Measurements from ENCODE around the gene HECW1. TPM values are rescaled to one million over a fixed set of nuclear protein-coding genes. Genes with fewer than 3 reads are reported as not detected.

The HECW1 gene
- total and polyA plus RNA-seq, 2 donors (not counting 1 experiment from before 2014, with no cell fraction given), result not detected

DNA sequence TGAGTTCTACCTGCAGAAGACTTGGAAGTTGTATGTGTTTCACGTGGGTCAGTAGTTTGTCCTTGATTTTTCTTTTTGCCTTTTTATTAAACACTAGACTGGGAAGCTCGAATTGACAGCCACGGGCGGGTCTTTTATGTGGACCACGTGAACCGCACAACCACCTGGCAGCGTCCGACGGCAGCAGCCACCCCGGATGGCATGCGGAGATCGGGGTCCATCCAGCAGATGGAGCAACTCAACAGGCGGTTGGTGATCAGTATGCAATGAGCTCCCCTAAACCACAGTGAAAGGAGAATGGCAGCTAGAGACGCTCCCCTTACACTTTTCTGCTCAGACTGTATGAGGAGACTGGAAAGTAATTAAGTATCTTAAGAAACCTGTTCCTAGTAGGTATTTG is 343.8 kb downstream of the HECW1 start:
- POLR2A ChIA-PET, result no interaction called here
- intact Hi-C loops (cut with micrococcal nuclease), result loop anchor here (10.0 kb wide), 1 partner anchor 269 kb away; the partner anchor contains the start of gene COA1

DNA sequence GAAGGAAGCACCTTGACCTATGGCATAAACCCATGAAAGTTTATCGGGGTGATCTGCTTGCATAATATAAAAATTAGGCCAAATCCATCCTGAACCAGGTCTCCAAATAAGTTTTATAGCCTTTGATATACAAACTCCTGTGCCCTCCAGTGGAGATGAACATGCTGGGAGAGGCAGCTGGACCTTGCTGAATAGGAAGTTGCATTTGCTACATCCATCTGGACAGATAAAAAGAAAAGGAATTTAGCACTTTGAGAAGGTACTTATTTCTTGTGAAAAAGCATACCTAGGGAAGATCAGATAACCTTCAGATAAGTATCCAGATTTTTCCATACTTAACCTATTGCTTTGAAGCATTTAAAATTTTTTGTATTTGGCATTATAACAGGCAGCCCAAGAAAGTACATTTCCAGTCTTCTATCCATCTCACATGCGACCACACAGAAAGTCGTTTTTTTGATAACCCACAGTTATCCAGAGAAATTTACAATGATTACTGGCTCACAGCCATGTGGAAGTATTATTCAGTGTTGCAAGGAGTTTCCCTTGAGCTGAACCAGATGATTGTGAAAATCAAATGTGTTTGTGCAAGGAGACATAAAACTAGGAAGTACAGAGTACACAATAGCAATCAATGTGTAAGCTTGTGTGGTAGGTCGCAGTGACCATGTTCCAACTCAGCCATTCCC is 346.0 kb downstream of the HECW1 start:
- no peak overlapping the region for H3K27ac ChIP-seq (ENCODE audit: low read length in 2 of 2)
- no peaks in the 10 kb centered on the region for H4K20me1 ChIP-seq (ENCODE audit: control insufficient read depth, insufficient read depth, low read length, poor library complexity, severe bottlenecking)
- no peak overlapping the region for H2AFZ ChIP-seq (ENCODE audit: insufficient read depth, low read depth, low read length, poor library complexity, severe bottlenecking)
- DNase-seq, result no peak
- no peaks in the 10 kb centered on the region for H3K79me2 ChIP-seq (ENCODE audit: control insufficient read depth, insufficient read depth, low read length)
- intact Hi-C loops (cut with micrococcal nuclease), result loop anchor here (10.0 kb wide), 1 partner anchor 266 kb away; the partner anchor contains the start of gene COA1
- ChIA-PET CTCF (interaction anchor here (1.2 kb wide), 1 partner anchor 242 kb away, joined by 4 read pairs; no protein-coding TSS in a partner anchor), POLR2A (no interaction called here)
- peaks cover 0 to 2% (median 0%) of the 10 kb centered on the region in 4 experiments for H3K27me3 ChIP-seq (replicated peaks in 1 of 4; ENCODE audit: control extremely low read depth in 1 of 4, control insufficient read depth in 3 of 4, insufficient read depth in 4 of 4, low read length in 3 of 4)
- H3K9ac ChIP-seq (ENCODE audit: low read length), result no peak overlapping the region
- H3K4me1 ChIP-seq (ENCODE audit: control insufficient read depth in 2 of 2, insufficient read depth in 2 of 2, low read length in 2 of 2), result no peaks in the 10 kb centered on the region
- H3K9me3 ChIP-seq (ENCODE audit: control extremely low read depth in 1 of 3, control insufficient read depth in 2 of 3, insufficient read depth in 1 of 3, low read length in 2 of 3), result no peaks in the 10 kb centered on the region
- H3K4me2 ChIP-seq (replicated peaks; ENCODE audit: low read depth, low read length, poor library complexity, severe bottlenecking), result no peak overlapping the region
- H3K36me3 ChIP-seq (replicated peaks in 1 of 2; ENCODE audit: control extremely low read depth in 1 of 2, control insufficient read depth in 1 of 2, extremely low read depth in 1 of 2, insufficient read depth in 2 of 2, low read length in 1 of 2), result no peaks in the 10 kb centered on the region
- no peak overlapping the region for H3K4me3 Mint-ChIP-seq
- H3K4me1 Mint-ChIP-seq, result peaks cover 5% of the 10 kb centered on the region
- ATAC-seq (ENCODE audit: low read depth), result no peak
- 83% methylated on average over 1 of the region's 4 CpGs for WGBS (ENCODE audit: insufficient coverage)
- TF ChIP-seq, protein P1, sequence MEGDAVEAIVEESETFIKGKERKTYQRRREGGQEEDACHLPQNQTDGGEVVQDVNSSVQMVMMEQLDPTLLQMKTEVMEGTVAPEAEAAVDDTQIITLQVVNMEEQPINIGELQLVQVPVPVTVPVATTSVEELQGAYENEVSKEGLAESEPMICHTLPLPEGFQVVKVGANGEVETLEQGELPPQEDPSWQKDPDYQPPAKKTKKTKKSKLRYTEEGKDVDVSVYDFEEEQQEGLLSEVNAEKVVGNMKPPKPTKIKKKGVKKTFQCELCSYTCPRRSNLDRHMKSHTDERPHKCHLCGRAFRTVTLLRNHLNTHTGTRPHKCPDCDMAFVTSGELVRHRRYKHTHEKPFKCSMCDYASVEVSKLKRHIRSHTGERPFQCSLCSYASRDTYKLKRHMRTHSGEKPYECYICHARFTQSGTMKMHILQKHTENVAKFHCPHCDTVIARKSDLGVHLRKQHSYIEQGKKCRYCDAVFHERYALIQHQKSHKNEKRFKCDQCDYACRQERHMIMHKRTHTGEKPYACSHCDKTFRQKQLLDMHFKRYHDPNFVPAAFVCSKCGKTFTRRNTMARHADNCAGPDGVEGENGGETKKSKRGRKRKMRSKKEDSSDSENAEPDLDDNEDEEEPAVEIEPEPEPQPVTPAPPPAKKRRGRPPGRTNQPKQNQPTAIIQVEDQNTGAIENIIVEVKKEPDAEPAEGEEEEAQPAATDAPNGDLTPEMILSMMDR (IDR thresholded peaks at IDR 0.05), result no peak
- no peak for TF ChIP-seq EZH2 (IDR thresholded peaks at IDR 0.05; ENCODE audit: borderline replicate concordance, insufficient read depth, low read depth, low read length, poor library complexity, severe bottlenecking)
- no peak overlapping the region for H3K27ac Mint-ChIP-seq
- H3K4me3 ChIP-seq (ENCODE audit: control extremely low read depth in 1 of 5, extremely low read depth in 1 of 5, insufficient read depth in 1 of 5, low read depth in 2 of 5, low read length in 4 of 5), result no peak overlapping the region
- peaks cover 18% of the 10 kb centered on the region for H3K27me3 Mint-ChIP-seq
- H3K9me3 Mint-ChIP-seq (ENCODE audit: insufficient read depth), result no peaks in the 10 kb centered on the region

More for the DNA sequence above, 343.8 kb downstream of the HECW1 start:
- Mint-ChIP-seq H3K27me3 (peaks cover 14% of the 10 kb centered on the region), H3K9me3 (ENCODE audit: insufficient read depth) (no peaks in the 10 kb centered on the region), H3K27ac (no peak overlapping the region), H3K4me1 (peaks cover 5% of the 10 kb centered on the region), H3K4me3 (no peak overlapping the region)
- Histone ChIP-seq H3K4me3 (ENCODE audit: control extremely low read depth in 1 of 5, extremely low read depth in 1 of 5, insufficient read depth in 1 of 5, low read depth in 2 of 5, low read length in 4 of 5) (no peak overlapping the region), H2AFZ (ENCODE audit: insufficient read depth, low read depth, low read length, poor library complexity, severe bottlenecking) (no peak overlapping the region), H3K9ac (ENCODE audit: low read length) (no peak overlapping the region), H3K4me1 (ENCODE audit: control insufficient read depth in 2 of 2, insufficient read depth in 2 of 2, low read length in 2 of 2) (no peaks in the 10 kb centered on the region), H3K27ac (ENCODE audit: low read length in 2 of 2) (no peak overlapping the region), H3K79me2 (ENCODE audit: control insufficient read depth, insufficient read depth, low read length) (no peaks in the 10 kb centered on the region), H3K9me3 (ENCODE audit: control extremely low read depth in 1 of 3, control insufficient read depth in 2 of 3, insufficient read depth in 1 of 3, low read length in 2 of 3) (no peaks in the 10 kb centered on the region), H4K20me1 (ENCODE audit: control insufficient read depth, insufficient read depth, low read length, poor library complexity, severe bottlenecking) (no peaks in the 10 kb centered on the region), H3K4me2 (replicated peaks; ENCODE audit: low read depth, low read length, poor library complexity, severe bottlenecking) (no peak overlapping the region), H3K27me3 (replicated peaks in 1 of 4; ENCODE audit: control extremely low read depth in 1 of 4, control insufficient read depth in 3 of 4, insufficient read depth in 4 of 4, low read length in 3 of 4) (no peaks in the 10 kb centered on the region), H3K36me3 (replicated peaks in 1 of 2; ENCODE audit: control extremely low read depth in 1 of 2, control insufficient read depth in 1 of 2, extremely low read depth in 1 of 2, insufficient read depth in 2 of 2, low read length in 1 of 2) (no peaks in the 10 kb centered on the region)
- no peak for DNase-seq
- no peak for TF ChIP-seq EZH2 (IDR thresholded peaks at IDR 0.05; ENCODE audit: borderline replicate concordance, insufficient read depth, low read depth, low read length, poor library complexity, severe bottlenecking)
- TF ChIP-seq, protein P1 (IDR thresholded peaks at IDR 0.05), result no peak
- WGBS (ENCODE audit: insufficient coverage), result 96% methylated on average over 12 of the region's 14 CpGs
- no peak for ATAC-seq (ENCODE audit: low read depth)
- CTCF ChIA-PET, result interaction anchor here (0.6 to 2.1 kb wide), 7 partner anchors 8 to 382 kb away, joined by 3 to 8 read pairs (median 7); partner anchors contain the start of gene STK17A

Measured in B cell (primary cell).